Panc1 (cell line): ENCODE data around the gene GOLGB1.

Experiments used
- POLR2AphosphoS5 ChIP-seq: IDR thresholded peaks from 2 replicates; pipeline ENCODE4 v1.6.1; 2012; ENCODE audit warnings: mild to moderate bottlenecking, low read depth, low read length, moderate library complexity
- TCF7L2 ChIP-seq: IDR thresholded peaks from 2 replicates; pipeline ENCODE4 v1.6.1; 2011; ENCODE audit warnings: mild to moderate bottlenecking, low read depth, low read length, inconsistent platforms
- TF ChIP-seq, protein P1 (sequence below): fragments of 450-650 bp; IDR thresholded peaks from 2 replicates; pipeline ENCODE4 v1.5.1; 2017; ENCODE audit warnings: mild to moderate bottlenecking
- TF ChIP-seq, protein P2 (sequence below), 2 experiments: IDR thresholded peaks; 2 replicates each; pipeline ENCODE4 v1.6.1; 2011 to 2012; ENCODE audit warnings: low read depth in 2 of 2, control low read depth in 1 of 2, low read length in 1 of 2, mild to moderate bottlenecking in 1 of 2, moderate library complexity in 1 of 2; ENCODE audit not compliant: insufficient read depth in 1 of 2

GRCh38 chr3:121630355-121630754, 119.2 kb downstream of the GOLGB1 start:
- TF ChIP-seq, protein P1, sequence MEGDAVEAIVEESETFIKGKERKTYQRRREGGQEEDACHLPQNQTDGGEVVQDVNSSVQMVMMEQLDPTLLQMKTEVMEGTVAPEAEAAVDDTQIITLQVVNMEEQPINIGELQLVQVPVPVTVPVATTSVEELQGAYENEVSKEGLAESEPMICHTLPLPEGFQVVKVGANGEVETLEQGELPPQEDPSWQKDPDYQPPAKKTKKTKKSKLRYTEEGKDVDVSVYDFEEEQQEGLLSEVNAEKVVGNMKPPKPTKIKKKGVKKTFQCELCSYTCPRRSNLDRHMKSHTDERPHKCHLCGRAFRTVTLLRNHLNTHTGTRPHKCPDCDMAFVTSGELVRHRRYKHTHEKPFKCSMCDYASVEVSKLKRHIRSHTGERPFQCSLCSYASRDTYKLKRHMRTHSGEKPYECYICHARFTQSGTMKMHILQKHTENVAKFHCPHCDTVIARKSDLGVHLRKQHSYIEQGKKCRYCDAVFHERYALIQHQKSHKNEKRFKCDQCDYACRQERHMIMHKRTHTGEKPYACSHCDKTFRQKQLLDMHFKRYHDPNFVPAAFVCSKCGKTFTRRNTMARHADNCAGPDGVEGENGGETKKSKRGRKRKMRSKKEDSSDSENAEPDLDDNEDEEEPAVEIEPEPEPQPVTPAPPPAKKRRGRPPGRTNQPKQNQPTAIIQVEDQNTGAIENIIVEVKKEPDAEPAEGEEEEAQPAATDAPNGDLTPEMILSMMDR = no peak
- no peak for TF ChIP-seq TCF7L2
- TF ChIP-seq, protein P2, sequence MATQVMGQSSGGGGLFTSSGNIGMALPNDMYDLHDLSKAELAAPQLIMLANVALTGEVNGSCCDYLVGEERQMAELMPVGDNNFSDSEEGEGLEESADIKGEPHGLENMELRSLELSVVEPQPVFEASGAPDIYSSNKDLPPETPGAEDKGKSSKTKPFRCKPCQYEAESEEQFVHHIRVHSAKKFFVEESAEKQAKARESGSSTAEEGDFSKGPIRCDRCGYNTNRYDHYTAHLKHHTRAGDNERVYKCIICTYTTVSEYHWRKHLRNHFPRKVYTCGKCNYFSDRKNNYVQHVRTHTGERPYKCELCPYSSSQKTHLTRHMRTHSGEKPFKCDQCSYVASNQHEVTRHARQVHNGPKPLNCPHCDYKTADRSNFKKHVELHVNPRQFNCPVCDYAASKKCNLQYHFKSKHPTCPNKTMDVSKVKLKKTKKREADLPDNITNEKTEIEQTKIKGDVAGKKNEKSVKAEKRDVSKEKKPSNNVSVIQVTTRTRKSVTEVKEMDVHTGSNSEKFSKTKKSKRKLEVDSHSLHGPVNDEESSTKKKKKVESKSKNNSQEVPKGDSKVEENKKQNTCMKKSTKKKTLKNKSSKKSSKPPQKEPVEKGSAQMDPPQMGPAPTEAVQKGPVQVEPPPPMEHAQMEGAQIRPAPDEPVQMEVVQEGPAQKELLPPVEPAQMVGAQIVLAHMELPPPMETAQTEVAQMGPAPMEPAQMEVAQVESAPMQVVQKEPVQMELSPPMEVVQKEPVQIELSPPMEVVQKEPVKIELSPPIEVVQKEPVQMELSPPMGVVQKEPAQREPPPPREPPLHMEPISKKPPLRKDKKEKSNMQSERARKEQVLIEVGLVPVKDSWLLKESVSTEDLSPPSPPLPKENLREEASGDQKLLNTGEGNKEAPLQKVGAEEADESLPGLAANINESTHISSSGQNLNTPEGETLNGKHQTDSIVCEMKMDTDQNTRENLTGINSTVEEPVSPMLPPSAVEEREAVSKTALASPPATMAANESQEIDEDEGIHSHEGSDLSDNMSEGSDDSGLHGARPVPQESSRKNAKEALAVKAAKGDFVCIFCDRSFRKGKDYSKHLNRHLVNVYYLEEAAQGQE (IDR thresholded peaks at IDR 0.05; ENCODE audit: insufficient read depth in 1 of 2, low read depth in 2 of 2, low read length in 1 of 2) = no peak
- no peak for TF ChIP-seq POLR2AphosphoS5
